ENCODE data around the gene PAEP.

Gene PAEP

DNA sequence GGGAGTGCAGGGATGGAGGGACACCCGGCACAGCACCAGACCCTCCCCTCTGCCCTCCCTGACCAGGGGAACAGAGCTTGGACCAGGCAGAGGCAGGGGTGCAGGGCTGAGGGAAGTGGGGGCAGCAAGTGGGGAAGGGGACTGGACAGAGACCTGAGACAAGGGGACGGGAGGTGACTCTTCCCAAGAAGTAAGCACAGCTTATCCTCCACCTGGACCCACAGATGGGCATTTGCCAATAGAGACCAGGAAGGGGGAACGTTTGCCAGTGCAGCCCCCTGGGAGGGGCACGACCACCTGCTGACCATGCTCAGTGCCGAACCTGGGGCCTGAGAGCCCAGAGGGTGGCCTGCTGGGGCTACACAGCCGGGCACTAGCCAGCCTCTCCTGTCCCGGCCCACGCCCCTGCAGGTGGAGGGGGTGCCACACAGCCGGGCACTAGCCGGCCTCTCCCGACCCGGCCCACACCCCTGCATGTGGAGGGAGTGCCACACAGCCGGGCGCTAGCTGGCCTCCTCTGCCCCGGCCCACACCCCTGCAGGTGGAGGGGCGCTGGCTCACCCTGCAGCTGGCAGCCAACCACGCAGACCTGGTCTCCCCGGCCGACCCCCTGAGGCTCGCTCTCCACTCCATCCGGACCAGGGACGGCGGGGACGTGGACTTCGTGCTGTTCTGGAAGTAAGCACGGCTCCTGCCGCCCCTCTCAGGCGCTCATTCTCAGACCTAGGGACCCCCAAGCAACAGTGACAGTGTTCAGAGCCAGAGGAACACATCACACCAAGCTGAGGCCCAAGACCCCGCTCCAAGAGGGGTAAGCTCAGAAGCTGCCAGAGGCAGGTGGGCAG, 53.5 kb downstream of the PAEP start:
- no peak for DNase-seq (ENCODE audit: low read depth, low spot score)

DNA sequence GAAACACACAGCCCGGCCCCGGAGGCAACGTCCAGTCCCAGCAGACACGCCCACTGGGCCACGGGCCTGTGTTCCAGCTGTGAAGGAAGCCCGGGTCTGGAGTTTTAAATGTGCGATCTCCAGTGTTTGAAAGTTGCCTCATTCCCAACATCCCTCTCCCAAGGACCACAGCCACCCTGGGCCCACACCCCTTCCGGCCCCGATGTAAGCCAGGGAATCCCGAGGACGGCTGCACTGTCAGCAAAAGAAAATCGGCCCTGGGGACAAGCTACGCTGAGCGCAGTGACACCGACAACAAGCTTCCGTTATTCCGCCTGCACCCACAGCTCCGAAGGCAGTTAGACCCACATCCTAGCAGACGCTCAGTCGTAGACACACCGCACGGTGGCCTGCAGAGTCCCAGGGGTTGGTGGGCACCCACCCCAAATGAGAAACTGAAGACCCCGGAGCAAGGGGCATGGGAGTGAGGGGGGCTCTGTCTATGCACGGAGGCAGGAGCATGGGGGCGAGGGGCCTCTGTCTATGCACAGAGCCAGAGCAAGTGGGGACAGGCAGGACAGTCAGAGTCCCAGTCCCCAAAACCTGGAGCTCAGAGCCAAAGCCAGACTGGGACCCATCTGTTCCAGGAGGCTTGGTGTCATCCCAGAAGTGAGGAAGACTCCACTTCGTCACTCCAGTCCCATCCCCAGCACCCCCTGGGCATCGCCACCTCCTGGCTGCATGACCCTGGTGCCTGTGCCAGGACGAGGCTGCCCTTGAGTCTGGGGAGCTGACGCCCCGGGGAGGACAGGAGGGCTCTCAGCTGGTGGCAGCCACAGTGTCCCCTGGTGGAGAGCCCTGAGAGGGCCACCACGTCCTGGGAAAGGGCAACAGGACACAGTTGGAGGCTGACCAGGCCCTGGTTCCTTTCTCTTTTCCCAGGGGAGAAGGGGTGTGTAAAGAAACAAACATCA, 54.4 kb downstream of the PAEP start:
- no peak for DNase-seq (ENCODE audit: low read depth, low spot score)

Measured in brain pericyte (primary cell).